Measurements from ENCODE around the gene MTRR.

DNA sequence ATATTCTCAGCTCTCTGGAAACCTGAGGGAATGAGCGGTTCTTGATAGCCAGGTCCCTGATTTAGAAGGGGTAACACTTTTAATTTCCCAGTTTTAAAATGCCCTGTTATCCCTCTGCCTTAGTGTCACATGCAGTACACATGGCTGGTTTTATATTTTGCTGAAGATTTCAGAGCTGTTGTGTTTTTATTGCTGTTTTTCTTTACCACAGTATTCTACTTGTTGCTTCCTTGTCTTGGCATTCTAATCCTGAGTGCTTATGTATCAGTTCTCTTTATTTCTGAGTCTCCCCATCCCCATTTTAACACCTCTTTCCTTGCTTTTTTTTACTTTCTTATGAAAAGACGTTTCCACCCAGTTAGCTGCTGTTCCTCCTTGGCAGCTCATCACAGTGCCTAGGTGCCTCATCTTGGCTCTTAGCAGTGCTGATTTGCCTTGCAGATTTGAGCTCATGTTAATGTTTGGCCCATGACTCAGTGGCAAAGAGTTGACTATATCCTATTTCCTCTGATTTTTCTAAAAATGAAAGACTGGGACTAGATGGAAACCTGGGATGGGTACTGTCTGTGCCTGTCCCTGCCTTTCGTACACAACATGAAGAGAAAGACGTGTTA lies 3.7 kb downstream of the MTRR start:
- TF ChIP-seq, protein P1, sequence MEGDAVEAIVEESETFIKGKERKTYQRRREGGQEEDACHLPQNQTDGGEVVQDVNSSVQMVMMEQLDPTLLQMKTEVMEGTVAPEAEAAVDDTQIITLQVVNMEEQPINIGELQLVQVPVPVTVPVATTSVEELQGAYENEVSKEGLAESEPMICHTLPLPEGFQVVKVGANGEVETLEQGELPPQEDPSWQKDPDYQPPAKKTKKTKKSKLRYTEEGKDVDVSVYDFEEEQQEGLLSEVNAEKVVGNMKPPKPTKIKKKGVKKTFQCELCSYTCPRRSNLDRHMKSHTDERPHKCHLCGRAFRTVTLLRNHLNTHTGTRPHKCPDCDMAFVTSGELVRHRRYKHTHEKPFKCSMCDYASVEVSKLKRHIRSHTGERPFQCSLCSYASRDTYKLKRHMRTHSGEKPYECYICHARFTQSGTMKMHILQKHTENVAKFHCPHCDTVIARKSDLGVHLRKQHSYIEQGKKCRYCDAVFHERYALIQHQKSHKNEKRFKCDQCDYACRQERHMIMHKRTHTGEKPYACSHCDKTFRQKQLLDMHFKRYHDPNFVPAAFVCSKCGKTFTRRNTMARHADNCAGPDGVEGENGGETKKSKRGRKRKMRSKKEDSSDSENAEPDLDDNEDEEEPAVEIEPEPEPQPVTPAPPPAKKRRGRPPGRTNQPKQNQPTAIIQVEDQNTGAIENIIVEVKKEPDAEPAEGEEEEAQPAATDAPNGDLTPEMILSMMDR (IDR thresholded peaks at IDR 0.05), result no peak
- no peak for TF ChIP-seq POLR2A (IDR thresholded peaks at IDR 0.05)
